Psoas muscle (tissue), 8 donors: Measurements from ENCODE around the gene MS4A15. TPM values are rescaled to one million over a fixed set of nuclear protein-coding genes. Genes with fewer than 3 reads are reported as not detected.

Source experiments
- ATAC-seq, 4 donors: fragments of 200-7000 bp; cut with Tn5 transposase; one replicate each; pipeline ENCODE4 v1.9.1; 2020; ENCODE audit warnings: moderate library complexity in 3 of 4, mild to moderate bottlenecking in 2 of 4
- DNase-seq, 2 donors: peaks; one replicate each; pipeline ENCODE4 v3.0.0-alpha.2; 2020
- H3K27ac ChIP-seq: fragments of 200-600 bp; one replicate; pipeline ENCODE4 v1.8.0; 2022
- H3K27me3 ChIP-seq, 3 donors: fragments of 200-600 bp in 1 of 3; one replicate each; pipeline versions ENCODE4 v1.6.1 to v1.8.0; 2013 to 2022; ENCODE audit warnings: low read length in 2 of 3, mild to moderate bottlenecking in 2 of 3, moderate library complexity in 1 of 3; ENCODE audit not compliant: insufficient read depth in 3 of 3
- H3K36me3 ChIP-seq, 2 donors: fragments of 200-600 bp in 1 of 2; one replicate each; pipeline versions ENCODE4 v1.6.1 to v1.8.0; 2013 to 2022; ENCODE audit warnings: low read depth in 1 of 2, mild to moderate bottlenecking in 1 of 2, moderate library complexity in 1 of 2; ENCODE audit not compliant: insufficient read depth in 1 of 2
- H3K4me1 ChIP-seq: fragments of 200-600 bp; one replicate; pipeline ENCODE4 v1.8.0; 2022
- H3K4me3 ChIP-seq: fragments of 200-600 bp; one replicate; pipeline ENCODE4 v1.8.0; 2022; ENCODE audit warnings: mild to moderate bottlenecking
- H3K9me3 ChIP-seq: fragments of 200-600 bp; one replicate; pipeline ENCODE4 v1.8.0; 2022
- WGBS, 3 donors: extraction: QIAGEN DNeasy Blood & Tissue Kit; methylation state at CpG; one replicate each; pipeline versions ENCODE4 v1.1.6 to v1.1.7; 2013; 5-methylcytosine and 5-hydroxymethylcytosine counted together
- intact Hi-C, 2 donors: fragments of 100-400 bp; cut with DNase I; formaldehyde crosslinking; loops; one replicate each; pipeline versions ENCODE4 v1.11.0 to v1.14.2; 2022
- polyA plus RNA-seq, 3 donors: library from polyadenylated mRNA; stranded (reverse); fragments of 200-250 nt; gene quantifications; one replicate each; pipeline ENCODE4 v1.2.3, GENCODE V29; 2013
- total RNA-seq, 4 donors: library from RNA; stranded (reverse); fragmentation: NEBNext Ultra II Directional in 2 of 4; extraction: Animal tissue kit (Norgen Biotek cat#: 25700) in 2 of 4; gene quantifications; one replicate each; pipeline versions ENCODE4 v1.2.1 to v1.2.4, GENCODE V29; 2021 to 2023
- TF ChIP-seq, protein P1 (sequence below): fragments of 200-600 bp; IDR thresholded peaks from one replicate; pipeline ENCODE4 v1.8.0; 2022; ENCODE audit warnings: antibody characterized with exemption
- donor health status: healthy with polysubstance abuse.
- donor health status: DM: no; HTN: no; CAD: no; lungs with moderate emphysema.
- donor health status: Bipolar disorder and iron deficiency.
- donor health status: healthy.
- donor health status: DM: yes; HTN: yes; CAD: no.
- donor health status: DM: no; HTN: no; CAD: no.
- donor health status: DM: no; HTN: no; CAD: no.
- donor health status: DM: yes; HTN: yes; CAD: no.

MS4A15 gene
- total and polyA plus RNA-seq, 7 donors: not detected

DNA sequence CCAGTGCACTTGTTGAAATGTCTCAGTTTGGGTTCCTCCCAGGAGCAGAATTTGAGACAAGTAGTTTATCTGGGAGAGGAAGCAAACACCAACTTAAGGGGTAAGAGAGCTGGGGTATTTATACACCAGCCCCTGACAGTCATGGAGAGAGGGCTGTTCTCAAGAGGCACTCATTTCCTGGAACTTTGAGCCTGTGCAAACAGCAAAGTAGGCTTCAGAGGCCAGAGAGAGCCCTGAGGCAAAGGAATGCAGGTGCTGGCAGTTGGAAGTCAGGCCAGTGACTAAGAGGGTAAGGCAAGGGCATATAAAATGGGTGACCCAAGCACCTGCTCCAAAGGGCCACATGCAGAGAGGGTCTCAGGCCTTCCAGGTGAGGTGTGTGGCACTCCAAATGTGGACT lies 16.1 kb upstream of the MS4A15 start:
- H3K4me1 ChIP-seq: no peaks in the 10 kb centered on the region
- H3K9me3 ChIP-seq: no peaks in the 10 kb centered on the region
- H3K27me3 ChIP-seq: peaks cover 0 to 2% (median 0%) of the 10 kb centered on the region in 3 donors
- TF ChIP-seq, protein P1, sequence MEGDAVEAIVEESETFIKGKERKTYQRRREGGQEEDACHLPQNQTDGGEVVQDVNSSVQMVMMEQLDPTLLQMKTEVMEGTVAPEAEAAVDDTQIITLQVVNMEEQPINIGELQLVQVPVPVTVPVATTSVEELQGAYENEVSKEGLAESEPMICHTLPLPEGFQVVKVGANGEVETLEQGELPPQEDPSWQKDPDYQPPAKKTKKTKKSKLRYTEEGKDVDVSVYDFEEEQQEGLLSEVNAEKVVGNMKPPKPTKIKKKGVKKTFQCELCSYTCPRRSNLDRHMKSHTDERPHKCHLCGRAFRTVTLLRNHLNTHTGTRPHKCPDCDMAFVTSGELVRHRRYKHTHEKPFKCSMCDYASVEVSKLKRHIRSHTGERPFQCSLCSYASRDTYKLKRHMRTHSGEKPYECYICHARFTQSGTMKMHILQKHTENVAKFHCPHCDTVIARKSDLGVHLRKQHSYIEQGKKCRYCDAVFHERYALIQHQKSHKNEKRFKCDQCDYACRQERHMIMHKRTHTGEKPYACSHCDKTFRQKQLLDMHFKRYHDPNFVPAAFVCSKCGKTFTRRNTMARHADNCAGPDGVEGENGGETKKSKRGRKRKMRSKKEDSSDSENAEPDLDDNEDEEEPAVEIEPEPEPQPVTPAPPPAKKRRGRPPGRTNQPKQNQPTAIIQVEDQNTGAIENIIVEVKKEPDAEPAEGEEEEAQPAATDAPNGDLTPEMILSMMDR: no peak
- H3K27ac ChIP-seq: no peak overlapping the region
- DNase-seq (no peak), ATAC-seq (no peak)
- H3K36me3 ChIP-seq: no peaks in the 10 kb centered on the region
- intact Hi-C loops: no loop called here
- H3K4me3 ChIP-seq: no peak overlapping the region

DNA sequence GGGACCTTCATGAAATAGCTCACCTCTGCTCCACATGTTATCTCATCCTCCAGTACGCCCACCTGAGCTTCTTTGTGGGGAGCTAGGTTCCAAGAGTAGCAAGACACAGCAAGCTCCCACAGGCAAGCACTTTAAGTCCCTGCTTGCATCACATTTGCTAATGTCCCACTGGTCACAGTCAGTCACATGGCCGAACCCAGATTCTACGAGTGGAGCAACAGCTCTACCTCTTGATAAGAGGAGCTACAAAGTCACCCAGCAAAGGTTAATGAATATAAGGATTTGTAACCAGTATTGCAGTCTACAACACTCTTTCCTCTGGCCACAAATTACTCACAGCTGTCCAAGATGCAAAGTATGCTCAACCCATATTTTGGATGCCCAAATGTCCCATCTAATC lies 15.2 kb upstream of the MS4A15 start:
- H3K27me3 ChIP-seq: peaks cover 0 to 2% (median 0%) of the 10 kb centered on the region in 3 donors
- no peak overlapping the region for H3K27ac ChIP-seq
- H3K4me1 ChIP-seq: no peaks in the 10 kb centered on the region
- no peaks in the 10 kb centered on the region for H3K36me3 ChIP-seq
- TF ChIP-seq, protein P1: no peak
- no peak overlapping the region for H3K4me3 ChIP-seq
- ATAC-seq (no peak), DNase-seq (no peak)
- 85 to 86% (median 85%) methylated on average over 3 of the region's 3 CpGs for WGBS, 3 donors
- intact Hi-C loops: no loop called here
- no peaks in the 10 kb centered on the region for H3K9me3 ChIP-seq

DNA sequence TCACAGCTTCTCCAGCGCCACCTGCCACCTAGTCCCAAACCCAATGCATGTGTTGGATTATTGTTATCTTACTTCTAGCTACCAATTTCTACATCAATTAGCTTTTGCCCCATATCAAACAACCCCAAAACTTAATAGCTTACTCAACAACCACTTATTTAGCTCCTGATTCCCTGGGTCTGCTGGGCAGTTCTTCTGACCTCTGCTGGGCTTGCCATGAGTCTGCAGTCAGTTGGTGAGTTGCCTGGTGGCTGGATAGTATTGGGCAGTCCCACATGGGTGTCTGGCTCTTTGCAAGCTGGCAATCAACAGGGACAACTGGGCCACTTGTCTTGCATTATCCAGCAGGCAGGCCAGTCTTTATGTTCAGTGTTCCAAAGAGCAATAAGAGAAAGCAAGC lies 13.6 kb upstream of the MS4A15 start:
- H3K4me3 ChIP-seq: no peak overlapping the region
- H3K27ac ChIP-seq: no peak overlapping the region
- H3K9me3 ChIP-seq: no peaks in the 10 kb centered on the region
- TF ChIP-seq, protein P1: no peak
- no peaks in the 10 kb centered on the region for H3K4me1 ChIP-seq
- intact Hi-C loops: no loop called here
- ATAC-seq: no peak
- H3K27me3 ChIP-seq: peaks cover 0 to 2% (median 0%) of the 10 kb centered on the region in 3 donors
- H3K36me3 ChIP-seq: no peaks in the 10 kb centered on the region
- 78 to 91% (median 81%) methylated on average over 1 of the region's 1 CpG for WGBS, 3 donors
- DNase-seq: no peak

DNA sequence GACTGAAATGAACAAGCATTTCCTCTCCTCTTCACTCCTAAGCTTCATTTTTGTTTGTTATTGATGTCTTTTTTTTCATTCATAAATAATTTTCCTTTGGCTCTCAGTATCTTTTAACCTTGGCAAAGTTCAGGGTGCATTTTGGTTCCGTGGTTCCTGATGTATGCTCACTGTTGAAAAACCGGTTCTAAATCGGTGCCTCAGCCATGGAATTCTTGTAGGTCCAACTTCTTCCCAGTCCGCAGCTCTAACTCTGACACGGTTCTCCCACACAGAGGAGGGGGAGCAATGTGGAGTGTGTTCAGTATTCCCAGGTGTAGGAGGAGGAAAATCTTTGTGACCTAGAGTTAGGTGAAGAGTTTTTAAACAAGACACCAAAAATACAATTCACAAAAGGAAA lies 12.6 kb upstream of the MS4A15 start:
- intact Hi-C loops: no loop called here
- Histone ChIP-seq H3K36me3 (no peaks in the 10 kb centered on the region), H3K9me3 (no peaks in the 10 kb centered on the region), H3K4me1 (no peaks in the 10 kb centered on the region), H3K27ac (no peak overlapping the region), H3K4me3 (no peak overlapping the region), H3K27me3 (peaks cover 0 to 2% (median 0%) of the 10 kb centered on the region in 3 donors)
- TF ChIP-seq, protein P1: no peak
- no peak for ATAC-seq
- DNase-seq: no peak
- 73 to 92% (median 90%) methylated on average over 5 of the region's 5 CpGs for WGBS, 3 donors

DNA sequence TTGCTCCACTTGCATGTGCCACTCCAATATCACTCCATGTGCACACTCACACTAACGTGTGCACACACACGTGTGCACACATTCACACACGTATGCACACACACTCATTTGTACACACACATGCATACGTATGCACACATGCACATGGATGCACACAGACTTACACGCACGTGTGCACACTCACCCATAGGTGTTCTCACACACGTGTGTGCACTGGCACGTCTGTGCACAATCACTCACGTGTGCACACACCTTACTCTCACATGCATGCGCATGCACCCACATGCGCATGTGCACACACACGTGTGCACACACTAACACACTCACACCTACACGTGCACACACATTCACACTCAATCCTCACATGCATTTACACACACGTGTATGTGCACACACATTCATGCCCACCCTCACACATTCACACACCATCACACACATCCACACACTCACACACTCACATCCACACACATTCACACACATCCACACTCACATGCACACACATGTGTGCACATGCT lies 9.3 kb upstream of the MS4A15 start:
- no peaks in the 10 kb centered on the region for H3K36me3 ChIP-seq
- no peaks in the 10 kb centered on the region for H3K4me1 ChIP-seq
- no peak for ATAC-seq
- no peaks in the 10 kb centered on the region for H3K9me3 ChIP-seq
- TF ChIP-seq, protein P1: no peak
- peaks cover 0 to 5% (median 0%) of the 10 kb centered on the region in 3 donors for H3K27me3 ChIP-seq
- intact Hi-C loops: no loop called here
- H3K27ac ChIP-seq: no peak overlapping the region
- no peak for DNase-seq
- WGBS, 3 donors: 94% methylated on average over 14 of the region's 14 CpGs
- H3K4me3 ChIP-seq: no peak overlapping the region
